Common myeloid progenitor, CD34-positive (primary cell): ENCODE measurements around the gene PPP1R12B.
"Not testable (repeated sequence)": the region's sequence is repeated elsewhere in the genome, so short reads cannot be mapped to it uniquely, and the experiment has no call there.

ENCODE experiments used
- CTCF ChIA-PET: fragments of 350-600 bp; sonication (Branson Sonifier 250); formaldehyde crosslinking; loops from one replicate; lab custom pipeline; 2021; ENCODE audit warnings: antibody characterized with exemption; lab: Charles Lee
- POLR2A ChIA-PET: fragments of 350-600 bp; sonication (Branson Sonifier 250); formaldehyde crosslinking; loops from one replicate; lab custom pipeline; 2021; ENCODE audit warnings: antibody characterized with exemption; lab: Charles Lee
- DNase-seq, 3 donors: peaks; one replicate each; pipeline versions ENCODE4 v3.0.0 to v3.0.0-alpha.2; 2013
- H3K27ac ChIP-seq, 2 experiments: 1 replicate in 1 of 2; 2 replicates in 1 of 2; pipeline ENCODE4 v1.7.0; 2013; ENCODE audit warnings: inconsistent platforms in 2 of 2, low read length in 2 of 2, mild to moderate bottlenecking in 2 of 2, low read depth in 1 of 2, moderate library complexity in 1 of 2; ENCODE audit not compliant: severe bottlenecking in 2 of 2, insufficient read depth in 1 of 2, poor library complexity in 1 of 2
- H3K27me3 ChIP-seq, 5 experiments: replicated peaks in 2 of 5; 1 replicate in 3 of 5; 2 replicates in 2 of 5; pipeline versions ENCODE4 v1.6.1 to v1.7.0; 2013; ENCODE audit warnings: low read length in 4 of 5, mild to moderate bottlenecking in 2 of 5, moderate library complexity in 2 of 5, inconsistent platforms in 1 of 5; ENCODE audit not compliant: insufficient read depth in 5 of 5, control insufficient read depth in 4 of 5
- H3K36me3 ChIP-seq, 4 experiments: 1 replicate in 2 of 4; 2 replicates in 2 of 4; pipeline versions ENCODE4 v1.6.1 to v1.7.0; 2013; ENCODE audit warnings: low read length in 3 of 4, control low read depth in 1 of 4, mild to moderate bottlenecking in 1 of 4; ENCODE audit not compliant: control insufficient read depth in 4 of 4, insufficient read depth in 4 of 4
- H3K4me1 ChIP-seq, 4 experiments: 1 replicate in 3 of 4; 2 replicates in 1 of 4; pipeline versions ENCODE4 v1.6.1 to v1.7.1; 2013; ENCODE audit warnings: low read length in 3 of 4, mild to moderate bottlenecking in 3 of 4, control low read depth in 1 of 4, inconsistent platforms in 1 of 4, moderate library complexity in 1 of 4; ENCODE audit not compliant: control insufficient read depth in 4 of 4, insufficient read depth in 4 of 4; ENCODE audit errors: control extremely low read depth in 1 of 4
- H3K4me3 ChIP-seq, 7 experiments: 1 replicate in 4 of 7; 2 replicates in 3 of 7; pipeline versions ENCODE4 v1.5.1 to v1.7.0; 2013; ENCODE audit warnings: mild to moderate bottlenecking in 7 of 7, low read length in 6 of 7, moderate library complexity in 6 of 7, inconsistent platforms in 2 of 7, low read depth in 2 of 7, control low read depth in 1 of 7; ENCODE audit not compliant: insufficient read depth in 4 of 7, control insufficient read depth in 1 of 7; ENCODE audit errors: extremely low read depth in 1 of 7
- H3K9me3 ChIP-seq, 5 experiments: 1 replicate in 4 of 5; 2 replicates in 1 of 5; pipeline versions ENCODE4 v1.6.1 to v1.7.1; 2013; ENCODE audit warnings: low read length in 4 of 5, mild to moderate bottlenecking in 2 of 5, inconsistent platforms in 1 of 5, low read depth in 1 of 5, moderate library complexity in 1 of 5; ENCODE audit not compliant: control insufficient read depth in 4 of 5, insufficient read depth in 2 of 5; ENCODE audit errors: control extremely low read depth in 1 of 5
- WGBS: methylation state at CpG from one replicate; pipeline ENCODE4 v1.1.5; 2013; ENCODE audit not compliant: insufficient coverage; 5-methylcytosine and 5-hydroxymethylcytosine counted together

PPP1R12B gene

GRCh38 chr1:202469123-202469522 is 120.6 kb downstream of the PPP1R12B start:
- H3K36me3 ChIP-seq, H3K9me3 ChIP-seq, CTCF ChIA-PET, H3K4me3 ChIP-seq, H3K4me1 ChIP-seq, DNase-seq, POLR2A ChIA-PET, H3K27me3 ChIP-seq, H3K27ac ChIP-seq: not testable (repeated sequence)
- WGBS, result no CpG with 5 or more reads among the region's 1 CpG

DNA sequence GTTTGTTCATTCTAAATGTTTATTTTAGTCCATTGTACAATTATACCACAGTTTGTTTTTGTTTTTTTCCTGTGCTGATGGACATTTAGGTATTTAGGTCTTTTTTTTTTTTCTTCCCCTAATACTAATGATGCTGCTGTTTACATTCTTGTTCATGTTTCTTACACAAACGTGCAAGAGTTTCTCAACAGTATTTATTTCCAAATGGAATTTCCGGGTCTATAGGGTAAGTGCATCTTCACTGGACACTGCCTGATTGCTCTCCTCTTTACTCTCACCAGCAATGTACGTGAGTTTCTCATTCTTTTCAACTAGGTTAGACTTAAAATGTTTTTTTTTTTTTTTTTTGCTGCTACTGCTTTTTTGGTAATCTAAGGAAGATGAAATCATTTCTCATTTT is 122.7 kb downstream of the PPP1R12B start:
- Histone ChIP-seq H3K36me3 (no peaks in the 10 kb centered on the region), H3K4me3 (no peak overlapping the region), H3K27me3 (no peaks in the 10 kb centered on the region), H3K9me3 (no peaks in the 10 kb centered on the region), H3K27ac (no peak overlapping the region), H3K4me1 (no peaks in the 10 kb centered on the region)
- DNase-seq, result no peak
- WGBS, result 100% methylated on average over 2 of the region's 3 CpGs
- POLR2A ChIA-PET, result no interaction called here
- CTCF ChIA-PET, result no interaction called here

- H3K36me3 ChIP-seq, H3K4me3 ChIP-seq, H3K27me3 ChIP-seq, POLR2A ChIA-PET, H3K27ac ChIP-seq, H3K4me1 ChIP-seq, DNase-seq, H3K9me3 ChIP-seq: not testable (repeated sequence)
- CTCF ChIA-PET, result interaction anchor here (1.2 kb wide), 1 partner anchor 246 kb away, joined by 3 read pairs; no protein-coding TSS in a partner anchor
- WGBS, result 92% methylated on average over 1 of the region's 2 CpGs
Measured at GRCh38 chr1:202472347-202473124, 124.0 kb downstream of the PPP1R12B start.

DNA sequence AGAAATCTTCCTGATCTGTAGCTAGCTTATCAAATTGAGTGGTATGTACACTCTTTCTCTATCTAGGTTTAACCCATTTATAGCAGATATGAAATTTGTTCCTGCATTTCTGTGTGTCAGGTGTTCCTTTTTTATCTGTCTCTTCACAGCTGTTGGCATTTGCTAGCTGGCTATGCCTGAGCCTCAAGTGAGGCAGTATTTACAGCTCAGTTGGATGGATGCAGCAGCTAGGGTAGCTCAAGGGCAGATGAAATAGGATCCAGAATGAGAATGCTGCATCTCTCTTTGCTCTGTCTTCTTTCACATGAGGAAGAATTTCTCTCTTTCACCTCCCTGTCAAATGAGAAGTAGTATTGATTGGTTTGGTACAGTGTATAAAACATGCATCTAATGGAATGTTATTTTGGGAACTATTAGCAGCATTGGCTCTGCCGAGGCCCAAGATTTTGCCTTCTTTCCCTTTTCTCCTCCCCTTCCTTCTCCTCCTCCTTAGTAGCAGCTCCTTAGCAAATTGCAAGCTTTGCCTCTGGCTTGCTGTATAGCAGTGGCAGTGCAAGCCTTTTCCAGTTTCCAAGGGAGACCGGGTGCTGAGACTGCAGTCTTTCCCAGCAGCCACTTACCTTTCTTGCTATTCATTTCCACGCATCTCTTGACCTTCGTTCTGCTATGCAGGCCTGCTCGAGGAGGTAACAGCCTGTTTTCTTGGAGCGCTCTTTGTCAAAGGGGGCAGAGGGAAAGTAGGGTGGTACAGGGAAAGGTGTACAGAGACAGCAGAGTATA is 125.0 kb downstream of the PPP1R12B start:
- not testable (repeated sequence) for H3K36me3 ChIP-seq, H3K4me3 ChIP-seq, H3K27ac ChIP-seq, H3K9me3 ChIP-seq, DNase-seq, H3K4me1 ChIP-seq, H3K27me3 ChIP-seq
- POLR2A ChIA-PET, result interaction anchor here (0.6 kb wide), 1 partner anchor 230 kb away, joined by 3 read pairs; no protein-coding TSS in a partner anchor
- CTCF ChIA-PET, result interaction anchor here (1.2 kb wide), 1 partner anchor 245 kb away, joined by 3 read pairs; no protein-coding TSS in a partner anchor
- WGBS, result 100% methylated on average over 1 of the region's 6 CpGs

DNA sequence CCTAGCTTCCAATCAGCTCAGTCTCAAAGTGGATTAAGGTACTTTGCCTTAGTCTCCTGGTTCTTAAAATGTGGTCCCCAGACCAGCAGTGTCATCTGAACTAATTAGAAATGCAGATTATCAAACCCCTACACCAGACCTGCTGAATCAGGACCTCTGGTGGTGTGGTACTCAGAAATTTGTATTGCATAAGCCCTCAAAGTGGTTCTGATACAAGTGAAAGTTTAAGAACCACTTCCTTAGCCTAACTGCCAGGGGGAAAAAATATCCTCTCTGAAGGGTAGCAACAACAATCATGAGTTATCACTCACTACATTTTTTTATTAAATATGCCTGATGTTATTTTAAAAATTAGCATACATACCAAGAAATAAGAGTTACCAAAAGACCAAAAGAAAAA is 131.2 kb downstream of the PPP1R12B start:
- ChIA-PET CTCF (interaction anchor here (0.7 kb wide), 1 partner anchor 237 kb away, joined by 3 read pairs; no protein-coding TSS in a partner anchor), POLR2A (interaction anchor here (0.5 kb wide), 1 partner anchor 268 kb away, joined by 4 read pairs; no protein-coding TSS in a partner anchor)
- not testable (repeated sequence) for H3K27me3 ChIP-seq

DNA sequence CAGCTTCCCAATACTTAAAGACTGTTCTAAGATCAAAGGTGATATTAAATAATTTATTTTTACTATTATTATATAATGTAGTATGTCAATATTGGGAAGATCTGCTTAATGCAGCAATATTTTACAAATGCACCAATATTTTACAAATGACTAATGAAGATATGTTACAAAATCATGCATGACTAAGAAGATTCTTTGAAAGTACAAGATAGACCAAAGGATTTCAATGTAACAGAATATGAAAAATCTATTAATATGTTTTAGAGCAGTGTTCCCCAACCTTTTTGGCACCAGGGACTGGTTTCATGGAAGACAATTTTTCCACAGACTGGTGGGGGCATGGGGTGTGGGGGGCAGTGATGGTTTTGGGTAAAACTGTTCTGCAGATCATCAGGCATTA is 132.1 kb downstream of the PPP1R12B start:
- H3K4me1 ChIP-seq, result peaks cover 11 to 29% (median 25%) of the 10 kb centered on the region in 4 experiments
- H3K36me3 ChIP-seq, DNase-seq, H3K27me3 ChIP-seq, CTCF ChIA-PET, H3K4me3 ChIP-seq, H3K9me3 ChIP-seq, H3K27ac ChIP-seq, POLR2A ChIA-PET: not testable (repeated sequence)

More for the DNA sequence above, 131.2 kb downstream of the PPP1R12B start:
- not testable (repeated sequence) for H3K36me3 ChIP-seq, H3K27ac ChIP-seq, H3K4me3 ChIP-seq, H3K9me3 ChIP-seq
- peaks cover 11 to 25% (median 18%) of the 10 kb centered on the region in 4 experiments for H3K4me1 ChIP-seq
- DNase-seq, result peak in 2 of 3 donors; percentile 56 to 60

GRCh38 chr1:202483362-202483761 is 134.9 kb downstream of the PPP1R12B start:
- H3K4me3 ChIP-seq, H3K27me3 ChIP-seq, H3K27ac ChIP-seq, POLR2A ChIA-PET, H3K9me3 ChIP-seq, H3K36me3 ChIP-seq: not testable (repeated sequence)
- H3K4me1 ChIP-seq, result peaks cover 11 to 35% (median 29%) of the 10 kb centered on the region in 4 experiments
- DNase-seq, result peak in 2 of 3 donors; percentile 24 to 34
- 50% methylated on average over 2 of the region's 2 CpGs for WGBS
- CTCF ChIA-PET, result interaction anchor here (1.4 kb wide), 1 partner anchor 89 kb away, joined by 3 read pairs; no protein-coding TSS in a partner anchor
